Measurements from ENCODE around the gene ETF1.

Gene ETF1

DNA sequence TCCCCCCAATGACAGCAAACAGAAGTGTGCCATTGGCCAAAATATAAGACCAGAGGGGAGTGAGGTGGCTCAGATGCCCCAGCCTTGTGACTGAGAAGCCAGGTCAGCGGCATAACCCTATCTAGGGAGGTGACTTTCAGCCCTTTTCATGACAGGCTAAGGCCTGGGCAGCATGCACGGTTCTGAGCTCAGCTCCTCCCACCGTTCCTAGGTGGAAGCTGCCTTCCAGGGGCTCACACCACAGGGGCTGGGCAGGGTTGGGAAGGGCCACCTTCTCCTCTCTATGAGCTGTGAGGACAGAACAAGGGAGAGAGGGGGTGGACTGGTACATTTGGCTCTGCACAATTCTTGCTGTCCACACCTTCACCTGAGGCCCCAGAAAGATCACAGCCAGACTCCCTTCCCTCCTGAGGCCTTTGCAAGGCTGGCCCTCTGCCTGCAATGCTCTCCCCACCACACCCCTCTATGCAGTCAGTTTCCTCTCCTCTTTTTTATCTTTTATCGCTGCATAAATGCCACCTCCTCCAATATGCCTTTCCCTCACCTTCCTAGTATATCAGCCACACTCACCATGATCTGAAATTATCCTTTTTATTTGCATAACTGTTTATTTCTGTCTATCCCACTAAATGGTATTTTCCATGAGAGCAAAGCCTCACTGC is 82.9 kb downstream of the ETF1 start:
- DNase-seq: no peak

DNA sequence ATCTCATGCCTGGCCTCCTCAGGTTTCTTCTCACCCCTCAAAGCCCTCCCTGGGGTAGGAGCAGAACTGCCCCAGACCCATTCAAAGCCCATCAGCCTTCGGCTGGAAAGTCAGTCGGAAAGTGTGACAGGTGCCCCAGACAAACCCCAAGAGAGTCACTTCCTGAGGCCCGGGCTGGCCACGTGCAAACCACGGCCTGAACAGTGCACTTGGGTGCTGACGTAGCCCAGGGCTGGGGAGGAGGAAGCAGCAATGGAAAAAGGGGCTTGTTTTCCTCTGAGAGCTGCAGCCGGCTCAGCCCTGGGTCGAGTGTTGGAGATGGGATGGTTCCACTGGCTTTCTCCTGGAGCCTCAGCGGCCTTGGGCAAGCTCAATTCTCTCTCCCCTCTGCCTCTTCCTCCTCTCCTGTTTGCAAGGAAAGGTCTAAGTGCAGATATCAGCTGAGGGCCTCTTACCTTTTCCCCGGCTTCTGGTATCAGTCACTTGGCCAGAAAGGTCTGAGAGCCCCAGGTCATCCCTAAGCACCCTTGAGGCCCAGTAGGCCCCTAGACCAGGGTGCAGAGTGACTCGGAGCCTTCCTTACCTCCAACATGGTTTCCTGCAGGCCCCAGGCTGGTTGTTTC is 83.6 kb downstream of the ETF1 start:
- DNase-seq: peak; percentile 74

DNA sequence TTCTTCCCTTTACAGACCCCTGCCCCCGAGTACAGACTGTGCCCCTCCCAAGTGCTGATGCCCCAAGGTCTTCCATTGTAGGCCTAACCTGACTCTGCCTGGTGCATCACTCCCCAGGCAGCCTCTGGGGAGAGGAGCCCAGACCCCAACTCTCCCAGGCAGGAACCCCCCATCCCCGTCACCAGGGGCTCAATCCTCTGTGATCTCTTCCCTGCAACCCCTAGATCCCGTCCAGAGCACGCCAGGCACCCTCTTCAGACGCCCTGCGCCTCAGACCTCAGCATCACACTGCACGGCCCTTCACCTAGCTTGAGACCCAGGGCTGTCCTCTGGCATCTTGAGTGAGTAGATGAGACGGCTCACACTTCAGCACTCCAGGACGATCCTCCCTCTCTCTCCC is 84.2 kb downstream of the ETF1 start:
- DNase-seq: no peak

DNA sequence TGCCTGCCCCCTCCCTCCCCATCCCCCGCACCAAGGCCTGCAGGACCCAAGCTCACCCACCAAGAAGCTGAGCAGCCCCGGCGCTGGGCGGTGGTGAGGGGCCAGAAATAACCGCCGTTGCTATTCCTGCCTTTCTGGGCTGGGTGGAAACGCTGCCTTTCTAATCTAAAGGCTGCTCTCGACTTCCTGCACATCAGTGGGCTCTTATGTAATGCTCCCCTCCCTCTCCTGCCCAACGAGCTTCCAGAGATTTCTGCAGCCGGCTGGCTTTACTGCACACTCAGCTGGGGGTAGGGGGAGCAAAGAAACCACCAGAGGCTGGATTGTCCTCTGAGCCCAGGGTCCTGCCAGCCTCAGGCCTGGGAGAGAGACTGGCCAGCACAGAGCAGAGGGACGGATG is 84.7 kb downstream of the ETF1 start:
- DNase-seq: no peak

DNA sequence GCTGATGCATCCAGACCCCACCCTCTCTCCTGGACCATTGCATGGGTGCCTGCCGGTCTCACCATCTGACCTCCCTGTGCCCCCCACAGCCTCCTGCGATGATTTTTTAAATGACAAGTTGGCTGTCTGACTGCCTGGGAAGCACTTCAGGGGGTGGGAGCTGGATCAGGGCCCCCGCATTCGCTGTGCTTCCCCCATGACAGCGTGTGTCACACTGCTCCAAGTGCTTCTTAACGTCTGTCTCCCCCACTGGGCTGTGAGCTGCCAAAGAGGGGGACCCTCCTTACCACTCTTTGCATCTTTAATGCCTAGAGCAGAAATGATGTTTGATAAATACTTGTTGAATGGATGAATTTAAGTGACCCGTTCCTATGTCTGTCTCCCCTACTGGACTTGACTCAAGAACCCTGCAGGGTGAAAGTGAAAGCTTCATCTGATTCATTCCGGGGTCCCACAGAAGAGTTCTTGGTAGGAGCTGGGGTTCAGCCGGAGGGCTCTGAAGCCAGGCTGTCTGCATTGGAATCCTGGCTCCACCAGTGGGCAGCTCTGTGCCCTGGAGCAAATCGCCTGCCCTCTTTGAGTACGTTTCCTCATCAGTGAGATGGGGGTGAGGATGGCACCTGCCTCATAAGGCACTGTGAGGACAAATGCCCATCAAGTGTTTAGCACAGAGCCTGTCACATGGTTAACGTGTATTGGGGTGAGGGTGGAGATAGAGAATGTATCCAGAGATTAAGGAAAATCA is 85.3 kb downstream of the ETF1 start:
- DNase-seq: no peak
